ENCODE data around the gene AK8.
A peak's percentile ranks its signal among the peaks of the same experiment; 100 is the strongest.

Gene AK8

GRCh38 chr9:132800038-132800648, 77.9 kb downstream of the AK8 start:
- peak; percentile 24 to 29 for DNase-seq (ENCODE audit: extremely low read depth in 1 of 2, low read depth in 1 of 2)

- DNase-seq (ENCODE audit: extremely low read depth in 1 of 2, low read depth in 1 of 2), result no peak
These were observed 79.0 kb downstream of the AK8 start for GRCh38 chr9:132798817-132799790.

GRCh38 chr9:132797861-132798659, 80.0 kb downstream of the AK8 start:
- DNase-seq (ENCODE audit: extremely low read depth in 1 of 2, low read depth in 1 of 2), result no peak

GRCh38 chr9:132795511-132796303, 82.4 kb downstream of the AK8 start:
- no peak for DNase-seq (ENCODE audit: extremely low read depth in 1 of 2, low read depth in 1 of 2)

- no peak for DNase-seq (ENCODE audit: extremely low read depth in 1 of 2, low read depth in 1 of 2)
These were observed 83.2 kb downstream of the AK8 start for GRCh38 chr9:132794730-132795380.

GRCh38 chr9:132793606-132794580, 84.2 kb downstream of the AK8 start:
- DNase-seq (ENCODE audit: extremely low read depth in 1 of 2, low read depth in 1 of 2), result no peak

GRCh38 chr9:132792547-132792946, 85.5 kb downstream of the AK8 start:
- DNase-seq (ENCODE audit: extremely low read depth in 1 of 2, low read depth in 1 of 2), result no peak

GRCh38 chr9:132791699-132792240, 86.3 kb downstream of the AK8 start:
- no peak for DNase-seq (ENCODE audit: extremely low read depth in 1 of 2, low read depth in 1 of 2)

GRCh38 chr9:132789719-132790118, 88.4 kb downstream of the AK8 start:
- DNase-seq (ENCODE audit: extremely low read depth in 1 of 2, low read depth in 1 of 2), result no peak

- DNase-seq (ENCODE audit: extremely low read depth in 1 of 2, low read depth in 1 of 2), result no peak
These were observed 89.7 kb downstream of the AK8 start for GRCh38 chr9:132788378-132788777.

- no peak for DNase-seq (ENCODE audit: extremely low read depth in 1 of 2, low read depth in 1 of 2)
These were observed 90.3 kb downstream of the AK8 start for GRCh38 chr9:132787748-132788159.

GRCh38 chr9:132784286-132784830, 93.7 kb downstream of the AK8 start:
- DNase-seq (ENCODE audit: extremely low read depth in 1 of 2, low read depth in 1 of 2), result no peak

GRCh38 chr9:132783006-132783405, 95.1 kb downstream of the AK8 start:
- DNase-seq (ENCODE audit: extremely low read depth in 1 of 2, low read depth in 1 of 2), result no peak

- no peak for DNase-seq (ENCODE audit: extremely low read depth in 1 of 2, low read depth in 1 of 2)
These were observed 96.0 kb downstream of the AK8 start for GRCh38 chr9:132782037-132782436.

- no peak for DNase-seq (ENCODE audit: extremely low read depth in 1 of 2, low read depth in 1 of 2)
These were observed 97.7 kb downstream of the AK8 start for GRCh38 chr9:132780230-132781007.

- no peak for DNase-seq (ENCODE audit: extremely low read depth in 1 of 2, low read depth in 1 of 2)
These were observed 101.2 kb downstream of the AK8 start for GRCh38 chr9:132776891-132777290.

GRCh38 chr9:132776268-132776667, 101.8 kb downstream of the AK8 start:
- no peak for DNase-seq (ENCODE audit: extremely low read depth in 1 of 2, low read depth in 1 of 2)

- DNase-seq (ENCODE audit: extremely low read depth in 1 of 2, low read depth in 1 of 2), result no peak
These were observed 102.4 kb downstream of the AK8 start for GRCh38 chr9:132775720-132776119.

Measured in stimulated activated CD8-positive, alpha-beta memory T cell treated with anti-CD3 and anti-CD28 coated beads, Interleukin-7, amount 100 ng/mL, for 48 hours (primary cell).